GM23338 (cell line): Measurements from ENCODE around the gene DTNB. TPM values are rescaled to one million over a fixed set of nuclear protein-coding genes. Genes with fewer than 3 reads are reported as not detected.

ENCODE experiments used
- ATAC-seq: fragments of 200-7000 bp; cut with Tn5 transposase; 3 replicates; pipeline ENCODE4 v1.9.1; 2020
- DNase-seq: peaks from one replicate; pipeline ENCODE4 v3.0.0-alpha.2; 2015; ENCODE audit warnings: low spot score
- H2AFZ ChIP-seq: fragments of 200-600 bp; sonication (generic); 2 replicates; pipeline ENCODE4 v1.8.0; 2016; ENCODE audit warnings: antibody characterized with exemption, mild to moderate bottlenecking, moderate library complexity
- H3F3A ChIP-seq: fragments of 200-600 bp; sonication (generic); replicated peaks from 2 replicates; pipeline ENCODE4 v1.8.0; 2017; ENCODE audit warnings: antibody characterized with exemption, mixed run types, low read depth
- H3K27ac ChIP-seq: fragments of 200-600 bp; sonication (generic); 2 replicates; pipeline ENCODE4 v1.6.1; 2016; ENCODE audit warnings: low read depth
- H3K27me3 ChIP-seq: fragments of 200-600 bp; sonication (generic); 2 replicates; pipeline ENCODE4 v1.8.0; 2016; ENCODE audit warnings: mild to moderate bottlenecking, mixed run types, moderate library complexity; ENCODE audit not compliant: insufficient read depth
- H3K36me3 ChIP-seq: fragments of 200-600 bp; sonication (generic); 2 replicates; pipeline ENCODE4 v1.8.0; 2016; ENCODE audit warnings: mild to moderate bottlenecking; ENCODE audit not compliant: insufficient read depth
- H3K4me1 ChIP-seq: fragments of 200-600 bp; sonication (generic); 2 replicates; pipeline ENCODE4 v1.8.0; 2016; ENCODE audit warnings: mild to moderate bottlenecking, moderate library complexity; ENCODE audit not compliant: insufficient read depth
- H3K4me2 ChIP-seq: fragments of 200-600 bp; sonication (generic); 2 replicates; pipeline ENCODE4 v1.7.1; 2017; ENCODE audit warnings: mixed run types
- H3K4me3 ChIP-seq: fragments of 200-600 bp; sonication (generic); 2 replicates; pipeline ENCODE4 v1.6.1; 2016; ENCODE audit warnings: mixed run types
- H3K79me2 ChIP-seq: fragments of 200-600 bp; sonication (generic); replicated peaks from 2 replicates; pipeline ENCODE4 v1.8.0; 2017; ENCODE audit warnings: mild to moderate bottlenecking; ENCODE audit not compliant: insufficient read depth
- H3K9me2 ChIP-seq: fragments of 200-600 bp; sonication (generic); 2 replicates; pipeline ENCODE4 v1.8.0; 2017; ENCODE audit not compliant: insufficient read depth
- H4K20me1 ChIP-seq: fragments of 200-600 bp; sonication (generic); replicated peaks from 2 replicates; pipeline ENCODE4 v1.8.0; 2017; ENCODE audit warnings: mild to moderate bottlenecking; ENCODE audit not compliant: insufficient read depth
- H3K27ac Mint-ChIP-seq: 2 replicates; pipeline ENCODE4 v1.8.0; 2020; ENCODE audit warnings: inconsistent platforms, mild to moderate bottlenecking, moderate library complexity, mixed read lengths
- H3K27me3 Mint-ChIP-seq: 3 replicates; pipeline ENCODE4 v1.8.0; 2022; ENCODE audit warnings: low read depth, mild to moderate bottlenecking, moderate library complexity, mixed read lengths, inconsistent platforms; ENCODE audit not compliant: insufficient read depth, poor library complexity
- H3K36me3 Mint-ChIP-seq: 3 replicates; pipeline ENCODE4 v1.8.0; 2021; ENCODE audit warnings: low read depth, mild to moderate bottlenecking, inconsistent platforms, moderate library complexity, mixed read lengths
- H3K4me1 Mint-ChIP-seq: 3 replicates; pipeline ENCODE4 v1.8.0; 2020; ENCODE audit warnings: mild to moderate bottlenecking, inconsistent platforms, mixed read lengths
- H3K4me3 Mint-ChIP-seq: 3 replicates; pipeline ENCODE4 v1.8.0; 2021; ENCODE audit warnings: moderate library complexity, mild to moderate bottlenecking, inconsistent platforms, mixed read lengths
- H3K9me3 Mint-ChIP-seq: 3 replicates; pipeline ENCODE4 v1.8.0; 2020; ENCODE audit warnings: moderate library complexity, mild to moderate bottlenecking, inconsistent platforms, mixed read lengths
- CREB1 ChIP-seq: fragments of 250-450 bp; sonication (Bioruptor Pico); IDR thresholded peaks from 2 replicates; pipeline ENCODE4 v1.5.0; 2020; ENCODE audit warnings: low read depth, mild to moderate bottlenecking, moderate library complexity
- CTCF ChIP-seq, 2 experiments: fragments of 200-600 bp in 1 of 2; sonication (generic) in 1 of 2; conservative IDR thresholded peaks; 2 replicates each; pipeline versions ENCODE4 v1.5.1 to v1.6.1; 2016 to 2017; ENCODE audit warnings: antibody characterized with exemption in 2 of 2, low read depth in 2 of 2, mild to moderate bottlenecking in 2 of 2, moderate library complexity in 1 of 2
- JUNB ChIP-seq: IDR thresholded peaks from one replicate; pipeline ENCODE4 v1.6.1; 2016; ENCODE audit warnings: antibody characterized with exemption; ENCODE audit not compliant: unreplicated experiment
- REST ChIP-seq: IDR thresholded peaks from one replicate; pipeline ENCODE4 v1.6.1; 2018; ENCODE audit warnings: antibody characterized with exemption; ENCODE audit not compliant: unreplicated experiment
- ZNF331 ChIP-seq: fragments of 250-450 bp; sonication (Bioruptor Pico); IDR thresholded peaks from 2 replicates; pipeline ENCODE4 v1.5.0; 2020; ENCODE audit warnings: low read depth, mild to moderate bottlenecking, moderate library complexity
- polyA plus RNA-seq: library from polyadenylated mRNA; unstranded; fragments of >200 nt; fragmentation: Nextera tagmentation; extraction: Ambion mirVana; gene quantifications from 2 replicates; pipeline ENCODE4 v1.2.1, GENCODE V29; 2016
- total RNA-seq: library from RNA; depleted of rRNA; stranded (reverse); fragments of >200 nt; shearing (Covaris generic); gene quantifications from 2 replicates; pipeline ENCODE4 v1.2.3, GENCODE V29; 2014
- TF ChIP-seq, protein P1 (sequence below): IDR thresholded peaks from 2 replicates; pipeline ENCODE4 v1.6.1; 2016; ENCODE audit warnings: antibody characterized with exemption

The DTNB gene
- total and polyA plus RNA-seq, 2 experiments from 2014 or later = 22.1 to 29.4 TPM

DNA sequence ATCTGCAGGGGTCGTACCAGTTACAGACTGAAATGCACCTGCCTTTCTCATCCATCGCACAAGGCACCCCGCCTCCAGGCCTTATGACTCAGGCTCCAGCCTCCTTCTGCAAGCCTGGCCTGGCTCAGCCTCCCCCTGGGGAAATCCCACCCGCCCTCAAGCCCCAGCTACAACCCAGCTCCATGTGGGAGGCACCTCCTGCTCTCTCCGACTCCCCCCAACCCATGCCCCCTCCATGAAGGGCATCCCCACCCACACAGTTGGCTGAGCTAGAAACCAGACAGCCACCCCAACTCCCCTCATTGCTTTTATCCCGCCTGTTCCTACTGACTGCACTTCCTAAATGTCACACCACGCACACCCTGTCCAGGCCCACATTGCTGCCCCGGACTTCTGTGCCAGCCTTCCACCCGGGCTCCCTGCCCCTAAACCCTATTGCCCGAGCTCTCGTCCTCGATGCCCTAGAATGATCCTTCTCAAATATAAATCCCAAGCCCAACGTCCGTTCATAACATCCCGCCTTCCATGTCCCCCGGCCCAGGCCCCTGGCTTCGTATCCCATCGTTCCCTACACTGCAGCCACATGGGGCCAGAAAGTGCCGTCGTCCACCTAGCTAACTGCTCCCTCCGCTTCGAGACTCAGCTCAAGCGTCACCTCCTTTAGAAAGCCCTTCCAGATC lies 341.6 kb downstream of the DTNB start (continued):
- TF ChIP-seq, protein P1, sequence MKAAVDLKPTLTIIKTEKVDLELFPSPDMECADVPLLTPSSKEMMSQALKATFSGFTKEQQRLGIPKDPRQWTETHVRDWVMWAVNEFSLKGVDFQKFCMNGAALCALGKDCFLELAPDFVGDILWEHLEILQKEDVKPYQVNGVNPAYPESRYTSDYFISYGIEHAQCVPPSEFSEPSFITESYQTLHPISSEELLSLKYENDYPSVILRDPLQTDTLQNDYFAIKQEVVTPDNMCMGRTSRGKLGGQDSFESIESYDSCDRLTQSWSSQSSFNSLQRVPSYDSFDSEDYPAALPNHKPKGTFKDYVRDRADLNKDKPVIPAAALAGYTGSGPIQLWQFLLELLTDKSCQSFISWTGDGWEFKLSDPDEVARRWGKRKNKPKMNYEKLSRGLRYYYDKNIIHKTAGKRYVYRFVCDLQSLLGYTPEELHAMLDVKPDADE = no peak
- TF ChIP-seq JUNB (no peak), CTCF (conservative IDR thresholded peaks at IDR 0.05; ENCODE audit: low read depth in 2 of 2) (no peak), REST (no peak)

GRCh38 chr2:25330937-25331336 lies 342.4 kb downstream of the DTNB start:
- Mint-ChIP-seq H3K4me1 (peaks cover 33% of the 10 kb centered on the region), H3K27me3 (peaks cover 21% of the 10 kb centered on the region), H3K9me3 (peaks cover 8% of the 10 kb centered on the region; the same call in 2 of the 3 replicates), H3K36me3 (peaks cover 11% of the 10 kb centered on the region), H3K4me3 (no peak overlapping the region), H3K27ac (no peak overlapping the region)
- H3K9me2 ChIP-seq = no peaks in the 10 kb centered on the region
- no peaks in the 10 kb centered on the region for H3K36me3 ChIP-seq
- no peak for TF ChIP-seq CREB1
- no peak overlapping the region for H3K4me2 ChIP-seq
- 0 out of 2 replicates have a peak, but pooled peaks cover 2% of the 10 kb centered on the region for H3F3A ChIP-seq
- H4K20me1 ChIP-seq = no peaks in the 10 kb centered on the region; the same call in 1 of the 2 replicates
- H3K27me3 ChIP-seq = no peaks in the 10 kb centered on the region
- 0 out of 2 replicates have a peak, but pooled peaks cover 4% of the 10 kb centered on the region for H3K79me2 ChIP-seq
- no peak overlapping the region for H3K27ac ChIP-seq
- DNase-seq (no peak), ATAC-seq (no peak)
- H3K4me1 ChIP-seq = peaks cover 29% of the 10 kb centered on the region
- no peak overlapping the region for H2AFZ ChIP-seq
- H3K4me3 ChIP-seq = no peak overlapping the region

DNA sequence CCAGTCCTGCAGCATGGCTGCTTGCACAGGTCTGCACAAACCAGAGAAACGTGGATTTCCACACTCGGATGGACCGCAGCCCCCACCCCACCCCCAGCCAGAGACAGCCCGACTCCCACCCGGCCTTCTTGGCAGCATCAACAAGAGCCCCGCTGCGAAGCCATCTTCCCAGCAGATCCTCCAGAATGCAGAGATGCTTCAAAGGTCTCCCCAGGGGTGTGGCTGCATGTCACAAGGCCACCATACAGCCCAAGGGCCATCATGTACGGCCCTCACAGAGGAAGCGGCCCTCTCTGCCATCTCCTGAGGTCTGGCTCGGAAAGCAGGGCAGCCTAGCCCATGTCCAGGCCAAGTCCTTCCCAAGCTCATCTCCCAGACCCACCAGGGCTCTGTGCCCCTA lies 343.1 kb downstream of the DTNB start:
- no peaks in the 10 kb centered on the region for H3K9me2 ChIP-seq
- no peak for ATAC-seq
- H4K20me1 ChIP-seq = no peaks in the 10 kb centered on the region; the same call in 1 of the 2 replicates
- no peak overlapping the region for H3K4me2 ChIP-seq
- H2AFZ ChIP-seq = no peak overlapping the region
- Mint-ChIP-seq H3K27ac (no peak overlapping the region), H3K36me3 (peaks cover 11% of the 10 kb centered on the region), H3K27me3 (peaks cover 18% of the 10 kb centered on the region), H3K4me1 (peaks cover 28% of the 10 kb centered on the region), H3K9me3 (peaks cover 13% of the 10 kb centered on the region; the same call in 2 of the 3 replicates), H3K4me3 (no peak overlapping the region)
- H3K36me3 ChIP-seq = no peaks in the 10 kb centered on the region
- no peaks in the 10 kb centered on the region for H3K27me3 ChIP-seq
- no peak overlapping the region for H3K4me3 ChIP-seq
- H3F3A ChIP-seq = 0 out of 2 replicates have a peak, but pooled peaks cover 2% of the 10 kb centered on the region
- H3K27ac ChIP-seq = no peak overlapping the region
- H3K79me2 ChIP-seq = 0 out of 2 replicates have a peak, but pooled peaks cover 4% of the 10 kb centered on the region
- DNase-seq = no peak
- H3K4me1 ChIP-seq = peaks cover 23% of the 10 kb centered on the region
- no peak for TF ChIP-seq ZNF331
- TF ChIP-seq, protein P1 = no peak
